Mucosa of descending colon (tissue), 3 donors: ENCODE measurements around the gene RCAN3. TPM values are rescaled to one million over a fixed set of nuclear protein-coding genes. Genes with fewer than 3 reads are reported as not detected.
"Not testable (repeated sequence)": the region's sequence is repeated elsewhere in the genome, so short reads cannot be mapped to it uniquely, and the experiment has no call there.

ENCODE experiments used
- ATAC-seq: fragments of 200-7000 bp; cut with Tn5 transposase; one replicate; pipeline ENCODE4 v1.9.1; 2020; ENCODE audit warnings: mild to moderate bottlenecking, moderate library complexity
- DNase-seq, 3 donors: peaks; one replicate each; pipeline ENCODE4 v3.0.0-alpha.2; 2020
- H3K36me3 ChIP-seq: fragments of 200-600 bp; one replicate; pipeline ENCODE4 v1.8.0; 2021; ENCODE audit warnings: low read depth, mild to moderate bottlenecking
- H3K4me1 ChIP-seq: fragments of 200-600 bp; one replicate; pipeline ENCODE4 v1.8.0; 2021; ENCODE audit warnings: low read depth, mild to moderate bottlenecking
- H3K4me3 ChIP-seq: fragments of 200-600 bp; one replicate; pipeline ENCODE4 v1.8.0; 2021; ENCODE audit warnings: mild to moderate bottlenecking
- H3K9me3 ChIP-seq: fragments of 200-600 bp; one replicate; pipeline ENCODE4 v1.8.0; 2021; ENCODE audit warnings: mild to moderate bottlenecking
- intact Hi-C, 2 donors: fragments of 100-400 bp; cut with DNase I in 1 of 2; cut with micrococcal nuclease in 1 of 2; formaldehyde crosslinking; loops; one replicate each; pipeline versions ENCODE4 v1.11.0 to v1.11.1; 2022; cut with DNase I, micrococcal nuclease
- total RNA-seq, 3 donors: library from RNA; stranded (reverse); fragmentation: NEBNext Ultra II Directional in 2 of 3; extraction: Animal tissue kit (Norgen Biotek cat#: 25700) in 2 of 3; gene quantifications; one replicate each; pipeline versions ENCODE4 v1.2.1 to v1.2.4, GENCODE V29; 2021 to 2023
- TF ChIP-seq, protein P1 (sequence below): fragments of 200-600 bp; IDR thresholded peaks from one replicate; pipeline ENCODE4 v1.8.0; 2022; ENCODE audit warnings: antibody characterized with exemption, mild to moderate bottlenecking
- donor health status: DM: no; HTN: no; CAD: no; lungs with moderate emphysema.
- donor health status: DM: no; HTN: no; CAD: no.
- donor health status: DM: no; HTN: yes; CAD: no.

RCAN3 gene
- total RNA-seq, 3 donors from 2014 or later, result 9.2 to 15.0 (median 12.8) TPM

DNA sequence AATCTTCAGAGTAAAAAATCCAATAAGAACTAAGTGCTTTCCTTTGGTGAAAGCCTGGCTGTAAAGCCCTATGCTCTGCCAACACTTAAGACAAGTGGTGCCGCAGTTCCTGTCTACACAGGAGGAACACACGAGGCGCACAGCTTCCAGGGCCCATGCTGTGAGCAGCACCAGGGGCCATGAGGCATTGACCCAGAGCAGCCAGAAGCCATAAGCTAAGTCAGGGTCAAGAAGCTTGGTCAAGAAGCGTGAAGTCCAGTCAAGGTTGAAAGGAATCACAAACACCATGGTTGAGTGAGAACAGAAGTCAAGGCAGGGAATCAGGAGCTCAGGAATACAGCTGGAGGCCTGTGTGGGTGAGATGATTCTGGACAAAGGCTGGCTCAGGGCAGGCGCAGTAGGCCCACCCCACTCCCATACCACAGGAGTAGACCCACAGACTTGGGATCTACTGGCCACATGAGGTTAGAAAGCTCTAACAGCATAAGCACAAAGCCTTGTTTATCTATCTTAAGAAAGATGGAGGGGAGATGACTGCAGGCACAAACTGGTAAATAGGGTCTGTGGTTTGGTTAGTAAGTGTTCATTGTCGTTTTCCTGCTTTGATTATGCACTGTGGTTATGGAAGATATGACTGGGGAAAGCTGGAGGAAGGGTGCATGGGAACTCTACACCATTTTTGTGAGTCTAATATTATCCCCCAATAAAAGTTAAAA, 42.9 kb upstream of the RCAN3 start:
- DNase-seq, result no peak

DNA sequence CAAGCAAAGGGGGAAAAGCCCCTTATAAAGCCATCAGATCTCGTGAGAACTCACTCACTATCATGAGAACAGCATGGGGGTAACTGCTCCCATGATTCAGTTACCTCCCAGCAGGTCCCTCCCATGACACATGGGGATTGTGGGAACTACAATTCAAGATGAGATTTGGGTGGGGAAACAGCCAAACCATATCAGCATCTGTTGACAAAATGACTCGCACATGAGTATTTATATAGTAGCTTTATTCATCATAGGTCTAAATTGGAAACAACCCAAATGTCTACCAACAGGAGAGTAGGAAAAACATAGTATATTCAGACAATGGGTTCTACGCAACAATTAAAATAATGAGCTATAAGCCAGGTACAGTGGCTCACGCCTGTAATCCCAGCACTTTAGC, 40.5 kb upstream of the RCAN3 start:
- ATAC-seq, H3K9me3 ChIP-seq, DNase-seq, H3K36me3 ChIP-seq, H3K4me3 ChIP-seq, H3K4me1 ChIP-seq, intact Hi-C loops: not testable (repeated sequence)

More for the DNA sequence above, 42.9 kb upstream of the RCAN3 start:
- intact Hi-C loops, result no loop called here
- ATAC-seq, result no peak
- no peaks in the 10 kb centered on the region for H3K4me1 ChIP-seq
- no peak overlapping the region for H3K4me3 ChIP-seq
- H3K36me3 ChIP-seq, result peaks cover 10% of the 10 kb centered on the region
- TF ChIP-seq, protein P1, sequence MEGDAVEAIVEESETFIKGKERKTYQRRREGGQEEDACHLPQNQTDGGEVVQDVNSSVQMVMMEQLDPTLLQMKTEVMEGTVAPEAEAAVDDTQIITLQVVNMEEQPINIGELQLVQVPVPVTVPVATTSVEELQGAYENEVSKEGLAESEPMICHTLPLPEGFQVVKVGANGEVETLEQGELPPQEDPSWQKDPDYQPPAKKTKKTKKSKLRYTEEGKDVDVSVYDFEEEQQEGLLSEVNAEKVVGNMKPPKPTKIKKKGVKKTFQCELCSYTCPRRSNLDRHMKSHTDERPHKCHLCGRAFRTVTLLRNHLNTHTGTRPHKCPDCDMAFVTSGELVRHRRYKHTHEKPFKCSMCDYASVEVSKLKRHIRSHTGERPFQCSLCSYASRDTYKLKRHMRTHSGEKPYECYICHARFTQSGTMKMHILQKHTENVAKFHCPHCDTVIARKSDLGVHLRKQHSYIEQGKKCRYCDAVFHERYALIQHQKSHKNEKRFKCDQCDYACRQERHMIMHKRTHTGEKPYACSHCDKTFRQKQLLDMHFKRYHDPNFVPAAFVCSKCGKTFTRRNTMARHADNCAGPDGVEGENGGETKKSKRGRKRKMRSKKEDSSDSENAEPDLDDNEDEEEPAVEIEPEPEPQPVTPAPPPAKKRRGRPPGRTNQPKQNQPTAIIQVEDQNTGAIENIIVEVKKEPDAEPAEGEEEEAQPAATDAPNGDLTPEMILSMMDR, result no peak
- H3K9me3 ChIP-seq, result no peaks in the 10 kb centered on the region

DNA sequence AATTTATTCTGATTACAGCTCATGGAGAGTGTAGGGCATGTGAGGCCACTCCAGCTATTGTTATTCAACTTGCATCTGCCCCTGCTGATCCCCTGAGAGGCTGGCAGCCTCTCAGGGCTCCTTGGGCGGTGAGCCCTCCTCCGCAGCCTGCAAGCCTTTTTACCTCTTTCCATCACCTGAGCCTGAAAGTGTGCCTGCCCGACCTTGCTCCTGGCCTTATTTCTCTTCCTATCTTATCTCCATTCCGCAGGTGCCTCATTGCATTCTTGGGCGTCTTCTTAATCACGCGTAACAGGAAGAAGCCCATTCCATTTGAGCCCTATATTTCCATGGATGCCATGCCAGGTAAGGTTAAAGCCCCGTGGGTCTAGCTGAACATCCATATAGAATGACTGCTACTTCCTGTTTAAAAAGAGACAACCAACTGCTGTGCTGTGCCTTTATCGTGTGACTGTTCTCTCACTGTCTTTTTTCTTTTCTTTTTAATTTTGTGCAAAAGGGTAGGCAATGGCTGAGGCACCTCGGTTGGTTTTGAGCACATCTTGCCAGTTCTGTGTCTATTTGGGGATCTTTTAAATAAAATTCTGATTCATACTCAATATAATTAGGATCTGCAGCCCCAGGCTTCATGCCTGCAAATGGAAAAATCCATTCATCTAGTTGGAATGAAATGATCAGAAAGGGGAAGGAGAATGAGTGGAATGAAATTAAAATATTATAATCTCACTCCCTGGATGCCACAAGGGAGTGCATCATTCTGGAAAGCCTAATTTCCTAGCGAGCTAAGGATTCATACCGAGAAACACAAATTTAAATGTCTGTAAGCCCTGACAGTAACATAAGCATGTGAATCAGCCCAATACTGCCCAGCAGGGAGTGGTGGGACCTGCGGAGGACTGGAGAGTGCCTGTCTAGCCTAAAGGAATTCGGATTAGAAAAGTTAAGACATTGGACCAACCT, 38.6 kb upstream of the RCAN3 start:
- intact Hi-C loops, result no loop called here
- Histone ChIP-seq H3K4me1 (no peaks in the 10 kb centered on the region), H3K4me3 (no peak overlapping the region), H3K9me3 (no peaks in the 10 kb centered on the region), H3K36me3 (no peaks in the 10 kb centered on the region)
- ATAC-seq (no peak), DNase-seq (no peak)
- TF ChIP-seq, protein P1, result no peak

DNA sequence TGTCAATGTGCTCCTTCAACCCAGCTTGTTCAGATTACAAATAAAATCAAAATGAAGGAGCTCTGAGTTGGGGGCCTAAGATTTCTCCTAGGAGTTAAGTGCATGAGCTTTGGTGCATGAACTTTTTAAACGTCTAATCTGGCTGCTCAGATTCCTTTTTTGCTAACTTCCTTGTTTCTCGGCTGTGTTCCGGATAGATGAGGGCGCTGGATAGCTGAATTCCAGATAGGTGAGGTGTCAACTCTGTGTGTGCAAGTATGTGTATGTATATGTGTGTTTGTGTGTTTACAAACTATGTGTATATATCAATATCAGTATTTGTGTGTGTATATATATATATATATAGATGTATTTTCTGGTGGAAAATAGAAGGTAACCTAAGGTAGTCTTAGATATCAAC, 37.5 kb upstream of the RCAN3 start:
- H3K4me1 ChIP-seq, result no peaks in the 10 kb centered on the region
- DNase-seq, result no peak
- no peaks in the 10 kb centered on the region for H3K36me3 ChIP-seq
- no peak for ATAC-seq
- intact Hi-C loops, result no loop called here
- no peak overlapping the region for H3K4me3 ChIP-seq
- H3K9me3 ChIP-seq, result no peaks in the 10 kb centered on the region
- TF ChIP-seq, protein P1, result no peak

DNA sequence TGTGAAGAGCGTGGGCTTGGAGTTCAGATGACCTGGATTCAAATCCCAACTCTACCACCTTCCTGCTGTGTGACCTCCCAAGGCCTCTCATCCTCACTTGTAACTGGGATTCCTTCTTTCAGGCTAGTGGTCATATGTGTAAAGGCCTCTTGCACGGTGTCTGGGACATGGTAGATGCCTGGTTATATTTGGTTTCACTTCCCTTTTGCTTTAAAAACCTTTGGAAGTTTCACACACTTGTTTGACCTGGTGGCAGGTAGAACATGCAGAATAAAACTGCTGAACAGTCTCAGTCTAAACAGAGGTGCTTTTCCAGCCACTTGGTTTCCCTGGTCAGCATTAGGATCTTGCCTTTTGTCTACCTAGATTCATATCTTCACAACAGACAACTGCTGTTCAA, 37.0 kb upstream of the RCAN3 start:
- DNase-seq, result no peak
- intact Hi-C loops, result no loop called here
- no peak for ATAC-seq

More for the DNA sequence above, 37.0 kb upstream of the RCAN3 start:
- H3K4me1 ChIP-seq, result no peaks in the 10 kb centered on the region
- no peaks in the 10 kb centered on the region for H3K36me3 ChIP-seq
- no peaks in the 10 kb centered on the region for H3K9me3 ChIP-seq
- no peak overlapping the region for H3K4me3 ChIP-seq
- TF ChIP-seq, protein P1, result no peak
